ENCODE data around the gene NAPA. TPM values are rescaled to one million over a fixed set of nuclear protein-coding genes. Genes with fewer than 3 reads are reported as not detected.

NAPA gene
- total and polyA plus RNA-seq, 10 donors = 51.3 to 171 (median 89.8) TPM

DNA sequence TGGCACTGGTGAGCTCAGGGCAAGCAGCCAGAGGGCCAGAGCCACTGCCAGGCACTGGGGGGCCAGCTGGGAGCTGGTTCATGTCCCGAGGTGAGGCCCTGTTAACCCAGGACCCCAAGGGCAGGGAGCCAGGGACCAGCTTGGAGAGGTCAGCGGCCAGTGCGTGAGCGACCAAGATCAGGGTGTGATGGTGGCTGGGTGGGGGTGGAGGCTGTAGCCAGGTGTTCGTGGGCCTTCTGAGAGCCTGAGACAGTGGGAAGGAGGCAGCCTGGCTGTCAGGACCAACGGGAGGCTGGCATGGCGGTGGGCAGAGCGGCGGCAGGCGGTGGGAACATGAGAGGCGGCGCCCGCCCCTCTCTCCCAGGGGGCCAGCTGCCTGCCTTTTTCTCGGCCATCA lies 22.7 kb downstream of the NAPA start:
- H3K36me3 ChIP-seq = peaks cover 0 to 100% (median 60%) of the 10 kb centered on the region in 6 donors
- no peak overlapping the region for H3K27ac ChIP-seq
- no peak overlapping the region for H3K4me3 ChIP-seq
- peaks cover 0 to 23% (median 3%) of the 10 kb centered on the region in 6 donors for H3K4me1 ChIP-seq
- intact Hi-C loops (cut with DNase I; ENCODE audit: low total_unique reads) = no loop called here
- H3K27me3 ChIP-seq (replicated peaks in 1 of 7) = no peaks in the 10 kb centered on the region
- H3K9me3 ChIP-seq = no peaks in the 10 kb centered on the region
- peak; percentile 43 for DNase-seq
- WGBS, 5 donors = 84 to 92% (median 88%) methylated on average over 9 to 14 of the region's 14 CpGs
- TF ChIP-seq POLR2AphosphoS5 (IDR thresholded peaks at IDR 0.05) (peak in 1 of 3 donors; percentile 40), CTCF (IDR thresholded peaks at IDR 0.05 in 8 of 11, conservative IDR thresholded peaks at IDR 0.05 in 3 of 11) (no peak), POLR2A (IDR thresholded peaks at IDR 0.05) (no peak)

DNA sequence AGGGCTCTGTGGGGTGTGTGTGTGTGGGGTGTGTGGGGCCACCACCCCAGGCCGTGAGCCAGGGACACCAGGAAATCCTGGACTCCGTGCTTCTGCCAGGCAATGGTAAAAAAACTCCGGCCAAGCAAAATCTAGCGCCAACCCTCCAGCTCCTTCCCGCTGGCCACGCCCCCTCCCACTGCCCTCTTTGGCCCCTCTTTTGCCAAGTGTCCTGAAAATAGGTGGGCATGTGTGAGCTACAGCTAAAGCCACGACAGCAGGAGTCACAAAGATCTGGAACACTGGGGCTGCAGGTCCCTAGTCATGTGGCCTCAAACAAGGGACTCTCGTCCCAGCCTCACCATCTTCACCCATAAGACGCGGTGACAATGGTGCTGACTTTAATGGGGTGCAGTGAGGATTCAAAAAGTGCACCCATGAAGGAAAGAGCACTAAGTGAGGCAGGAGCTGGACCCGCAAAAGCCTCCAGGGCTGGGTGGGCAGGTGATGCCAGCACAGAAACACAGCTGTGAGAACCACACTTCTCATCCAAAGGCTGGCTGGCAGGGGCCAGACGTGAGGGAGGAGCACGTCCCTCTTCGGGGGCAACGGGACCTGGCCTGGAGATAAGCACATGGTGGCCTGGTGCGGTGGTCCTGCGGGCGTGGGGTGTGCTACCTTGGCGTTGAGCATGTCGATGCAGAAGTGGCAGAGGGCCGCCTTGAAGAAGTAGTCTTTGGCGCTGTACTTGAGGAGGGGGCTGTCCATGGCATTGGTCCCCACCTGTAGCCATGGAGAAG lies 23.3 kb downstream of the NAPA start:
- DNase-seq = peak; percentile 41
- H3K27ac ChIP-seq = no peak overlapping the region
- intact Hi-C loops (cut with DNase I; ENCODE audit: low total_unique reads) = no loop called here
- TF ChIP-seq POLR2A (IDR thresholded peaks at IDR 0.05) (no peak), POLR2AphosphoS5 (IDR thresholded peaks at IDR 0.05) (peak in 2 of 3 donors; percentile 3 to 49)
- H3K4me3 ChIP-seq = no peak overlapping the region
- 83 to 88% (median 84%) methylated on average over 21 to 22 of the region's 22 CpGs for WGBS, 5 donors
- H3K27me3 ChIP-seq (replicated peaks in 1 of 7) = no peaks in the 10 kb centered on the region
- peaks cover 0 to 100% (median 55%) of the 10 kb centered on the region in 6 donors for H3K36me3 ChIP-seq
- H3K9me3 ChIP-seq = no peaks in the 10 kb centered on the region
- H3K4me1 ChIP-seq = peaks cover 0 to 29% (median 5%) of the 10 kb centered on the region in 6 donors

DNA sequence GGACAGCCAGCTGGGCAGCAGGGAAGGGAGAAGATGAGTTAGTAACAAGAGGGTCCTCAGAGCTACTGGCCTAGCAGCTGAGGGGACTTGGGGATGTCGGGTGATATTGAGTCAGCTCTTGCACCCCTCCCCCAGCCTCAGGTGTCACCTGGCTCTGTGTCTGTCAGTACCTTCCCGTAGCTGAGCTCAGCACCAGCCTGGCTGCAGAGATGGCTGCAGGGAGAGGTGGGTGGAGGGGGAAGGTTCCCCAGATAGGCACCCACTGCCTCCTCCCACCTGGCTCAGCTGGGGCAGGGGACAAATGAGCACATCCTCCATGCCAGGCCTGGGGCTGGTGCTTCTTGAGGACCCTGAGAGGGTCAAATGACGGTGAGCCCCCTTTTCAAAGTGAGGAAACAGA lies 24.0 kb downstream of the NAPA start:
- no peak overlapping the region for H3K27ac ChIP-seq

GRCh38 chr19:47490031-47490430 lies 24.8 kb downstream of the NAPA start:
- DNase-seq = no peak
- intact Hi-C loops (cut with DNase I; ENCODE audit: low total_unique reads) = no loop called here
- no peaks in the 10 kb centered on the region for H3K9me3 ChIP-seq
- H3K27ac ChIP-seq = no peak overlapping the region
- H3K27me3 ChIP-seq (replicated peaks in 1 of 7) = no peaks in the 10 kb centered on the region
- WGBS, 5 donors = 88 to 95% (median 93%) methylated on average over 7 of the region's 7 CpGs
- TF ChIP-seq POLR2A (IDR thresholded peaks at IDR 0.05) = no peak
- TF ChIP-seq CTCF (IDR thresholded peaks at IDR 0.05 in 8 of 11, conservative IDR thresholded peaks at IDR 0.05 in 3 of 11) = no peak
- no peak for TF ChIP-seq POLR2AphosphoS5 (IDR thresholded peaks at IDR 0.05)
- H3K4me1 ChIP-seq = peaks cover 12 to 44% (median 16%) of the 10 kb centered on the region in 6 donors
- no peak overlapping the region for H3K4me3 ChIP-seq
- peaks cover 0 to 88% (median 49%) of the 10 kb centered on the region in 6 donors for H3K36me3 ChIP-seq

More for the DNA sequence above, 24.0 kb downstream of the NAPA start:
- no peak for DNase-seq
- intact Hi-C loops (cut with DNase I; ENCODE audit: low total_unique reads) = no loop called here
- peak in 2 of 3 donors; percentile 17 to 33 for TF ChIP-seq POLR2AphosphoS5 (IDR thresholded peaks at IDR 0.05)
- TF ChIP-seq POLR2A (IDR thresholded peaks at IDR 0.05) = no peak
- 53 to 83% (median 60%) methylated on average over 1 to 3 of the region's 3 CpGs for WGBS, 5 donors
- peaks cover 0 to 95% (median 51%) of the 10 kb centered on the region in 6 donors for H3K36me3 ChIP-seq
- H3K9me3 ChIP-seq = no peaks in the 10 kb centered on the region
- H3K4me1 ChIP-seq = peaks cover 3 to 36% (median 8%) of the 10 kb centered on the region in 6 donors
- H3K27me3 ChIP-seq (replicated peaks in 1 of 7) = no peaks in the 10 kb centered on the region
- no peak overlapping the region for H3K4me3 ChIP-seq

Measured in spleen (tissue), 11 donors.